Gastroesophageal sphincter (tissue), 4 donors: ENCODE measurements around the gene ZMIZ1. TPM values are rescaled to one million over a fixed set of nuclear protein-coding genes. Genes with fewer than 3 reads are reported as not detected.

ENCODE experiments used
- ATAC-seq: fragments of 150-250 bp; one replicate; pipeline ENCODE4 v1.9.1; 2016; ENCODE audit warnings: mild to moderate bottlenecking, moderate library complexity
- H3K27ac ChIP-seq, 4 donors: fragments of 200-600 bp; sonication (generic) in 3 of 4; 1 replicate in 3 of 4; 2 replicates in 1 of 4; pipeline ENCODE4 v1.5.1; 2016 to 2019
- H3K27me3 ChIP-seq: fragments of 200-600 bp; sonication (generic); one replicate; pipeline ENCODE4 v1.5.1; 2019
- H3K36me3 ChIP-seq, 2 donors: fragments of 200-600 bp; sonication (generic); one replicate each; pipeline ENCODE4 v1.5.1; 2019; ENCODE audit warnings: control low read depth in 1 of 2
- H3K4me1 ChIP-seq, 3 donors: fragments of 200-600 bp; sonication (generic); 1 replicate in 2 of 3; 2 replicates in 1 of 3; pipeline ENCODE4 v1.5.1; 2016 to 2019; ENCODE audit warnings: control low read depth in 2 of 3
- H3K4me3 ChIP-seq, 2 donors: fragments of 200-600 bp; sonication (generic); one replicate each; pipeline ENCODE4 v1.5.1; 2019; ENCODE audit warnings: mild to moderate bottlenecking in 1 of 2, moderate library complexity in 1 of 2
- H3K9me3 ChIP-seq, 3 donors: fragments of 200-600 bp; sonication (generic); one replicate each; pipeline ENCODE4 v1.5.1; 2017 to 2019; ENCODE audit warnings: control low read depth in 2 of 3
- EP300 ChIP-seq: sonication (generic); formaldehyde crosslinking; IDR thresholded peaks from one replicate; pipeline ENCODE4 v1.6.1; 2017; ENCODE audit warnings: antibody characterized with exemption, mild to moderate bottlenecking
- POLR2A ChIP-seq, 2 donors: fragments of 450-650 bp; IDR thresholded peaks; one replicate each; pipeline ENCODE4 v1.6.1; 2017; ENCODE audit warnings: antibody characterized with exemption in 2 of 2, mild to moderate bottlenecking in 2 of 2, moderate library complexity in 1 of 2
- POLR2AphosphoS5 ChIP-seq: sonication (generic); formaldehyde crosslinking; IDR thresholded peaks from one replicate; pipeline ENCODE4 v1.6.1; 2017; ENCODE audit warnings: antibody characterized with exemption
- WGBS, 2 donors: methylation state at CpG; one replicate each; pipeline ENCODE4 v1.1.5; 2018; ENCODE audit warnings: low coverage in 1 of 2; 5-methylcytosine and 5-hydroxymethylcytosine counted together
- total RNA-seq, 4 donors: library from RNA; depleted of rRNA; stranded (reverse); fragments of >200 nt; gene quantifications; one replicate each; pipeline ENCODE4 v1.1.0, GENCODE V29; 2016
- TF ChIP-seq, protein P1 (sequence below), 4 experiments: fragments of 200-600 bp in 2 of 4; fragments of 450-650 bp in 2 of 4; sonication (generic) in 1 of 4; IDR thresholded peaks; one replicate each; pipeline ENCODE4 v1.5.1; 2017 to 2019; ENCODE audit warnings: antibody characterized with exemption in 4 of 4, mild to moderate bottlenecking in 2 of 4, moderate library complexity in 2 of 4

The ZMIZ1 gene
- total RNA-seq, 4 donors from 2014 or later = 36.3 to 79.2 (median 67.1) TPM

DNA sequence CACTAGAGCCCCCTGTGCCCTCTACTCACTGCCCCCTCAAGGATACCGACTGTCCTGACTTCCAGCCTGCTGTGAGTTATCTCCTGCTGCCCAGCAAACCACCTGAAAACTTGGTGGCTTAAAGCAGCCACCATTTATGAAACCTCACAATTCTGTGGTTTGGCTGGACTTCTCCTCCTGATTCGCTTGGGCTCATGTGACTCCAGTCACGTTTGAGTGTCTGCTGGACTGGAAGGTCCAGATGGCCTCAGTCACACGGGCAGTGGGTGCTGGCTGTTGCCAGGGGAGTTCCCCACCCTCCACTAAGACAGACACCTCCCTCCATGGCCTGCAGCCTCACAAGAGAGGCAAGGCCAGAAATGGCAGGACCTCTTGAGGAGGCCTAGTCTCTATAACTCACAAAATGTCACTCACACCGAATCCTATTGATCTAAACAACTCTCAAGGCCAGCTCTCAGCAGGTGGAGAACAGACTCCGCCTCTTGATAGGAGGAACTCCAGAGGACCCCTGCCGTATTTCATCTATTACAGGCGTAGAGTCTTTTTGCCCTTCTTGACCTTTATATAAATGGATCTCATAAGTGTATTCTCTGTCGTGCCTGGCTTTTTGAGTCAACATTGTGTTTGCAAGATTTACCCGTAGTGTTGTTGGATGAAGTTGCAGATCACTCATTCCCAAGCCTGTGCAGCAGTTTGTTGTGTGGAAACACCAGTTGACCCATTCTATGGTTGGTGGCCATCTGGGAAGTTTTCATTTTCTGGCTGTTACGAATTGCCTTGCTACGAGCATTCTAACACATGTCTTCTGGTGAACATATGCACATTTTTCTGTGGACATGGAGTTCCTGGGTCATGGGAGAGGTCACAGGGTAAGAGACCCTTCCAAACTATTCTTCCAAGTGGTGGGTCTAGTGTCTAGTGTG is 48.3 kb downstream of the ZMIZ1 start:
- Histone ChIP-seq H3K4me1 (peaks cover 12 to 89% (median 52%) of the 10 kb centered on the region in 3 donors), H3K9me3 (no peaks in the 10 kb centered on the region), H3K36me3 (peaks cover 0 to 37% of the 10 kb centered on the region in 2 donors), H3K27ac (peak overlapping the region in 3 of 4 donors; percentile 41 to 84 (median 50)), H3K4me3 (no peak overlapping the region), H3K27me3 (no peaks in the 10 kb centered on the region)
- no peak for ATAC-seq
- TF ChIP-seq POLR2A (IDR thresholded peaks at IDR 0.05) (no peak), EP300 (no peak), POLR2AphosphoS5 (no peak)
- TF ChIP-seq, protein P1, sequence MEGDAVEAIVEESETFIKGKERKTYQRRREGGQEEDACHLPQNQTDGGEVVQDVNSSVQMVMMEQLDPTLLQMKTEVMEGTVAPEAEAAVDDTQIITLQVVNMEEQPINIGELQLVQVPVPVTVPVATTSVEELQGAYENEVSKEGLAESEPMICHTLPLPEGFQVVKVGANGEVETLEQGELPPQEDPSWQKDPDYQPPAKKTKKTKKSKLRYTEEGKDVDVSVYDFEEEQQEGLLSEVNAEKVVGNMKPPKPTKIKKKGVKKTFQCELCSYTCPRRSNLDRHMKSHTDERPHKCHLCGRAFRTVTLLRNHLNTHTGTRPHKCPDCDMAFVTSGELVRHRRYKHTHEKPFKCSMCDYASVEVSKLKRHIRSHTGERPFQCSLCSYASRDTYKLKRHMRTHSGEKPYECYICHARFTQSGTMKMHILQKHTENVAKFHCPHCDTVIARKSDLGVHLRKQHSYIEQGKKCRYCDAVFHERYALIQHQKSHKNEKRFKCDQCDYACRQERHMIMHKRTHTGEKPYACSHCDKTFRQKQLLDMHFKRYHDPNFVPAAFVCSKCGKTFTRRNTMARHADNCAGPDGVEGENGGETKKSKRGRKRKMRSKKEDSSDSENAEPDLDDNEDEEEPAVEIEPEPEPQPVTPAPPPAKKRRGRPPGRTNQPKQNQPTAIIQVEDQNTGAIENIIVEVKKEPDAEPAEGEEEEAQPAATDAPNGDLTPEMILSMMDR (IDR thresholded peaks at IDR 0.05) = no peak
- 56 to 71% methylated on average over 6 to 9 of the region's 12 CpGs for WGBS, 2 donors

DNA sequence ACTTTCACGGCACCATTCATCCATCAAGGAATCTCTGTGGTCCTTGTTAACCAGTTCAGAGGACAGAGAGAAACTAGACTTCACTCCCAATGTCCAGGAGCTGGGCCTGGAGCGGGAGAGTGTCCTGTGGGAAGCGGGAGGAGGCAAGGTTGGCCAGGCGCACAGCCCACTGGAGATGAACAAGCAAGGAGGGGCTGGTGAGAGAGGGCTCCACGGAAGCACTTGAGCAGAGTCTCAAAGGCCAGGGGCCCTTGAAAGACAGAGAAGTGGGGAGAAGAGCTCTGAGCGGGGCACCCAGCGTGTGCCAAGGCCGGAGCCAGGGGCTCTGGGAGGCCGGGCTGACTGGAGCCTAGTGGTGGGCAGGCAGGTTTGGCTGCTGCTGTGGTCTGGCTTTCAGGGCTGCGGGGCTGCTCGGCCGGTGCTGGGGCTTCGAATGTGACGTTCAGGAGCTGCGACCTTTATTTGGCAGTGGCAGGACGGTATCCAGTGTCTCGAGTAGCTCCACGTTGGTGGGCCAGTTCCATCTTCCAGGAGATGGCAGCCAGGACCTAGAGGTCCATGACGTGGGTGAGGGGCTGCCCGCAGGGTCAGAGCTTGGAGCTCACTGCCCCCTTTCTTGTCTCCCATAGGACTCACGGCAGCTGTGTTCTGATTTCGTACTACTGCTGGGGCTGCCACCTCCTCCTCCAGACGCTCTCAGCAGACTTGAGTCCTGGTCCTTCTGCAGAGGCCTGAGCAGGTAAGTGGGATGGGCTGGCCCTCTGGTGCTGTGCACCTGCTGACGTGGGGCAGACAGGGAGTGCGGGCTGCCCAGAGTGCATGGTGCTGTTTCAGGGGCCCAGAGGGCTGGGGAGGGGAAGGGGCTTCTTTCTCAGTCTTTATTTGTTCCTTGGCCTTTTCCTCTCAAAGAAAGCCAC is 49.8 kb downstream of the ZMIZ1 start:
- Histone ChIP-seq H3K4me1 (peaks cover 10 to 81% (median 37%) of the 10 kb centered on the region in 3 donors), H3K27ac (peak overlapping the region in 1 of 4 donors; percentile 27)
- 84% methylated on average over 19 of the region's 25 CpGs; no CpG with 5 or more reads in 1 of the 2 donors for WGBS, 2 donors

DNA sequence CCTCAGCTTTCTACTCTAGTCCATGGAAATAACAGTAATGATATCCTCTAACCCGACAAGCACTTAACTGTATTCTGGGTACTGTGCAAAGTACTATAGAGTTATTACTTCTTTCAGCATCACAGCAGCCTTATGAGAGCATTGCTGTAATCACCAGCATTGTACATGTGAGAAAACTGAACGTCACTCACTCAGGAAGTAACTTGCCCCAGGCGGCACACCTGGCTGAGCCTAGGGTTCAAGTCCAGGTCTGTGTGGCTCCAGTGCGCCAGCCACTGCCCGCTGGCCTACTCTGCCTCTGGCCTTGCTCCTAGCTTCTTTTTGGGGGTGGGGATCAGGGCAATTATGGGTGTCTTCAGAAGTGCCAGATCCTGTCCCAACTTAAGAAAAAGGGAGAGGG is 50.5 kb downstream of the ZMIZ1 start:
- whole genome bisulfite sequencing, 2 donors = no CpG with 5 or more reads among the region's 5 CpGs
- no peak for ATAC-seq
- Histone ChIP-seq H3K27ac (peak overlapping the region in 1 of 4 donors; percentile 27), H3K9me3 (no peaks in the 10 kb centered on the region), H3K27me3 (no peaks in the 10 kb centered on the region), H3K4me1 (peaks cover 4 to 77% (median 31%) of the 10 kb centered on the region in 3 donors), H3K4me3 (no peak overlapping the region), H3K36me3 (peaks cover 0 to 59% of the 10 kb centered on the region in 2 donors)
- TF ChIP-seq POLR2AphosphoS5 (no peak), POLR2A (IDR thresholded peaks at IDR 0.05) (no peak), EP300 (no peak)
- TF ChIP-seq, protein P1 (IDR thresholded peaks at IDR 0.05) = no peak

More for the DNA sequence above, 49.8 kb downstream of the ZMIZ1 start:
- no peak for TF ChIP-seq POLR2AphosphoS5
- no peak for TF ChIP-seq POLR2A (IDR thresholded peaks at IDR 0.05)
- TF ChIP-seq EP300 = no peak
- TF ChIP-seq, protein P1 (IDR thresholded peaks at IDR 0.05) = no peak
- Histone ChIP-seq H3K9me3 (no peaks in the 10 kb centered on the region), H3K36me3 (peaks cover 0 to 52% of the 10 kb centered on the region in 2 donors), H3K4me3 (no peak overlapping the region), H3K27me3 (no peaks in the 10 kb centered on the region)
- no peak for ATAC-seq

DNA sequence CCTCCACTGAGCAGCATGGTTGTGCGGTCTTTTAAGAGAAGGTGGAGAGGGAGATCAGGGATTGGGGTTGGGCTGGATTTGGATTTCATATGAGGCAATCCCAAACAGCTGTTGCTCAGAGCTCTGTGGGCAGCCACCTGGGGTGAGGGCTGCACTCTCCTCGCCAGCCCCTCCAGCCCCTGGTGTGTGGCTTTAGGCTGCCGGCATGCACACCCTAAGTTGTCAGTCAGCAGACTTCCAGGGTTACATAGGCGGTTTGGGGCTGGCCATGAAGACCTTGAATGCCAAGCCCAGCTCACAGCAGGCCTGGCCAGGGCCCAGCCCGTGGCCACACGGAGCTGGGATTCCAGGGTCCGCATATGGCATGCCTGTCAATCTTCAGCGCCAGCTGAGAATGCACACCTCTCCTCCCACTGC is 54.8 kb downstream of the ZMIZ1 start:
- H3K4me3 ChIP-seq = no peak overlapping the region
- no peak for ATAC-seq
- 100% methylated on average over 1 of the region's 8 CpGs; no CpG with 5 or more reads in 1 of the 2 donors for WGBS, 2 donors
- H3K36me3 ChIP-seq = peaks cover 0 to 89% of the 10 kb centered on the region in 2 donors
- TF ChIP-seq POLR2AphosphoS5 (no peak), POLR2A (IDR thresholded peaks at IDR 0.05) (no peak), EP300 (no peak)
- TF ChIP-seq, protein P1 (IDR thresholded peaks at IDR 0.05) = no peak
- peak overlapping the region in 1 of 4 donors; percentile 7 for H3K27ac ChIP-seq
- H3K27me3 ChIP-seq = no peaks in the 10 kb centered on the region
- no peaks in the 10 kb centered on the region for H3K9me3 ChIP-seq
- peaks cover 0 to 76% (median 27%) of the 10 kb centered on the region in 3 donors for H3K4me1 ChIP-seq
